ENCODE results near the gene NECAP2. TPM values are rescaled to one million over a fixed set of nuclear protein-coding genes. Genes with fewer than 3 reads are reported as not detected.

The NECAP2 gene
- total RNA-seq, 1 experiment from 2014 or later = 29.8 TPM

DNA sequence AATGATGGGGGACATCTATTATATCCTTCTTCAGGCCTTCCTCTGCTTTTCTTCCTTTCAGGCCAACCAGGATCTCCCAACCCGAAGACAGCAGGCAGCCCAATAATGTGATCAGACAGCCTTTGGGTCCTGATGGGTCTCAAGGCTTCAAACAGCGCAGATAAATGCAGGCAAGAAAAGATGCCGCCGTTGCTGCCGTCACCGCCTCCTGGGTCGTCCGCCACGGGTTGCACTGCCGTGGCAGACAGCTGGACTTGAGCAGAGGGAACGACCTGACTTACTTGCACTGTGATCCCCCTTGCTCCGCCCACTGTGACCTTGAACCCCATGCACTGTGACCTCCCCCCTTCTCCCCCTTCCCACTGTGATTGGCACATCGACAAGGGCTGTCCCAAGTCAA, 45.5 kb upstream of the NECAP2 start (continued):
- no peak for TF ChIP-seq ZMAT4 (CRISPR knock-in tag; IDR thresholded peaks at IDR 0.05)
- no peak for TF ChIP-seq TEAD1 (CRISPR knock-in tag; IDR thresholded peaks at IDR 0.05)
- no peak for TF ChIP-seq CBFB (CRISPR knock-in tag; IDR thresholded peaks at IDR 0.05; ENCODE audit: low read depth)

GRCh38 chr1:16396591-16396990, 43.9 kb upstream of the NECAP2 start:
- H3K27me3 Mint-ChIP-seq (ENCODE audit: low read depth) = no peaks in the 10 kb centered on the region
- POLR2A ChIA-PET = no interaction called here

DNA sequence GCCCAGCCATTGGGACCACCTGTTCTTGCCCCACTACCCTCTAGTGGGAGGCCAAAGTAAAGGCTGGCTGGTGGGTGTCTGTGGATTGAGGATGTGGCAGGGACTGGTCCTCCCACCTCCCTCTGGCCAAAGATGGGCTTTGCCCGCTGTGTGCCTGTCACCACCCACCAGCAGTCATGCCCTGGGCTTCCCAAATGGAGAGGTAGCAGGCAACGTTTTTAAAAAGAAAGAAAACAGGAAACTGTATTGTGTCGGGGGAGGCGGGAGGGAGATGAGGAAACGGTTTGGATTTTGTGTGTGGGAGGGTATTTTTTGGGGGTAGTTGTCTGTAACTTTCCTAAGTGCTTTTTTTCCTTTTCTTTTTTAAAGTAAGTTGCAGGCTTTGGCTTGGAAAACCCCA, 43.4 kb upstream of the NECAP2 start:
- Mint-ChIP-seq H3K27ac (no peak overlapping the region), H3K27me3 (ENCODE audit: low read depth) (no peaks in the 10 kb centered on the region), H3K4me1 (peaks cover 20% of the 10 kb centered on the region), H3K9me3 (no peaks in the 10 kb centered on the region), H3K36me3 (peaks cover 26% of the 10 kb centered on the region), H3K4me3 (no peak overlapping the region)
- POLR2A ChIA-PET = no interaction called here
- TF ChIP-seq ZBTB43 (CRISPR knock-in tag; IDR thresholded peaks at IDR 0.05) (no peak), ZNF121 (CRISPR knock-in tag; IDR thresholded peaks at IDR 0.05) (no peak), USF2 (CRISPR knock-in tag; IDR thresholded peaks at IDR 0.05) (no peak), MYBL2 (CRISPR knock-in tag; IDR thresholded peaks at IDR 0.05) (no peak), ELF4 (CRISPR knock-in tag; IDR thresholded peaks at IDR 0.05; ENCODE audit: low read depth) (no peak), ZNF138 (CRISPR knock-in tag; conservative IDR thresholded peaks at IDR 0.05) (no peak), ZNF219 (CRISPR knock-in tag; IDR thresholded peaks at IDR 0.05; ENCODE audit: borderline replicate concordance) (no peak), OVOL2 (CRISPR knock-in tag; IDR thresholded peaks at IDR 0.05; ENCODE audit: borderline replicate concordance) (no peak), GTF2I (CRISPR knock-in tag; conservative IDR thresholded peaks at IDR 0.05) (no peak)
- TF ChIP-seq, protein P1, sequence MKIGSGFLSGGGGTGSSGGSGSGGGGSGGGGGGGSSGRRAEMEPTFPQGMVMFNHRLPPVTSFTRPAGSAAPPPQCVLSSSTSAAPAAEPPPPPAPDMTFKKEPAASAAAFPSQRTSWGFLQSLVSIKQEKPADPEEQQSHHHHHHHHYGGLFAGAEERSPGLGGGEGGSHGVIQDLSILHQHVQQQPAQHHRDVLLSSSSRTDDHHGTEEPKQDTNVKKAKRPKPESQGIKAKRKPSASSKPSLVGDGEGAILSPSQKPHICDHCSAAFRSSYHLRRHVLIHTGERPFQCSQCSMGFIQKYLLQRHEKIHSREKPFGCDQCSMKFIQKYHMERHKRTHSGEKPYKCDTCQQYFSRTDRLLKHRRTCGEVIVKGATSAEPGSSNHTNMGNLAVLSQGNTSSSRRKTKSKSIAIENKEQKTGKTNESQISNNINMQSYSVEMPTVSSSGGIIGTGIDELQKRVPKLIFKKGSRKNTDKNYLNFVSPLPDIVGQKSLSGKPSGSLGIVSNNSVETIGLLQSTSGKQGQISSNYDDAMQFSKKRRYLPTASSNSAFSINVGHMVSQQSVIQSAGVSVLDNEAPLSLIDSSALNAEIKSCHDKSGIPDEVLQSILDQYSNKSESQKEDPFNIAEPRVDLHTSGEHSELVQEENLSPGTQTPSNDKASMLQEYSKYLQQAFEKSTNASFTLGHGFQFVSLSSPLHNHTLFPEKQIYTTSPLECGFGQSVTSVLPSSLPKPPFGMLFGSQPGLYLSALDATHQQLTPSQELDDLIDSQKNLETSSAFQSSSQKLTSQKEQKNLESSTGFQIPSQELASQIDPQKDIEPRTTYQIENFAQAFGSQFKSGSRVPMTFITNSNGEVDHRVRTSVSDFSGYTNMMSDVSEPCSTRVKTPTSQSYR (CRISPR knock-in tag; IDR thresholded peaks at IDR 0.05) = no peak
- no peak for DNase-seq (ENCODE audit: low spot score)
- CTCF ChIA-PET = no interaction called here
- no peak for ATAC-seq

More at GRCh38 chr1:16396591-16396990, 43.9 kb upstream of the NECAP2 start:
- Mint-ChIP-seq H3K27ac (peak overlapping the region; percentile 75), H3K4me1 (peaks cover 25% of the 10 kb centered on the region), H3K4me3 (no peak overlapping the region), H3K36me3 (peaks cover 26% of the 10 kb centered on the region), H3K9me3 (no peaks in the 10 kb centered on the region)
- DNase-seq (ENCODE audit: low spot score) (no peak), ATAC-seq (no peak)
- TF ChIP-seq, protein P2, sequence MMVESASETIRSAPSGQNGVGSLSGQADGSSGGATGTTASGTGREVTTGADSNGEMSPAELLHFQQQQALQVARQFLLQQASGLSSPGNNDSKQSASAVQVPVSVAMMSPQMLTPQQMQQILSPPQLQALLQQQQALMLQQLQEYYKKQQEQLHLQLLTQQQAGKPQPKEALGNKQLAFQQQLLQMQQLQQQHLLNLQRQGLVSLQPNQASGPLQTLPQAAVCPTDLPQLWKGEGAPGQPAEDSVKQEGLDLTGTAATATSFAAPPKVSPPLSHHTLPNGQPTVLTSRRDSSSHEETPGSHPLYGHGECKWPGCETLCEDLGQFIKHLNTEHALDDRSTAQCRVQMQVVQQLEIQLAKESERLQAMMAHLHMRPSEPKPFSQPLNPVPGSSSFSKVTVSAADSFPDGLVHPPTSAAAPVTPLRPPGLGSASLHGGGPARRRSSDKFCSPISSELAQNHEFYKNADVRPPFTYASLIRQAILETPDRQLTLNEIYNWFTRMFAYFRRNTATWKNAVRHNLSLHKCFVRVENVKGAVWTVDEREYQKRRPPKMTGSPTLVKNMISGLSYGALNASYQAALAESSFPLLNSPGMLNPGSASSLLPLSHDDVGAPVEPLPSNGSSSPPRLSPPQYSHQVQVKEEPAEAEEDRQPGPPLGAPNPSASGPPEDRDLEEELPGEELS (CRISPR knock-in tag; IDR thresholded peaks at IDR 0.05) = no peak
- TF ChIP-seq ZSCAN18 (CRISPR knock-in tag; IDR thresholded peaks at IDR 0.05) (no peak), ETV6 (CRISPR knock-in tag; IDR thresholded peaks at IDR 0.05) (no peak)
- CTCF ChIA-PET = no interaction called here

Measured in WTC11 (cell line).